MM.1S (cell line): ENCODE measurements around the gene PARP16.

Experiments used
- DNase-seq: peaks from one replicate; pipeline ENCODE4 v3.0.0-alpha.2; 2015
- H2AFZ ChIP-seq: fragments of 300-600 bp; sonication (generic); 2 replicates; pipeline ENCODE4 v1.6.0; 2016; ENCODE audit warnings: antibody characterized with exemption, low read length
- H3F3A ChIP-seq: fragments of 300-600 bp; sonication (generic); 2 replicates; pipeline ENCODE4 v1.6.1; 2016; ENCODE audit warnings: mild to moderate bottlenecking, antibody characterized with exemption, low read length, moderate library complexity, mixed read lengths; ENCODE audit not compliant: insufficient read depth
- H3K27ac ChIP-seq: fragments of 300-600 bp; sonication (generic); 2 replicates; pipeline ENCODE4 v1.5.1; 2016; ENCODE audit warnings: mild to moderate bottlenecking, low read length
- H3K27me3 ChIP-seq: fragments of 300-600 bp; sonication (generic); replicated peaks from 2 replicates; pipeline ENCODE4 v1.6.0; 2016; ENCODE audit warnings: low read length; ENCODE audit not compliant: insufficient read depth
- H3K36me3 ChIP-seq: fragments of 300-600 bp; sonication (generic); replicated peaks from 2 replicates; pipeline ENCODE4 v1.6.1; 2016; ENCODE audit warnings: mild to moderate bottlenecking, low read length, mixed read lengths; ENCODE audit not compliant: insufficient read depth
- H3K4me1 ChIP-seq: fragments of 300-600 bp; sonication (generic); 2 replicates; pipeline ENCODE4 v1.6.1; 2016; ENCODE audit warnings: low read length, mixed read lengths
- H3K4me2 ChIP-seq: fragments of 300-600 bp; sonication (generic); 2 replicates; pipeline ENCODE4 v1.6.0; 2016; ENCODE audit warnings: low read depth, low read length
- H3K4me3 ChIP-seq: fragments of 300-600 bp; sonication (generic); 2 replicates; pipeline ENCODE4 v1.5.1; 2016; ENCODE audit warnings: low read length, mixed read lengths
- H3K79me2 ChIP-seq: fragments of 300-600 bp; sonication (generic); 2 replicates; pipeline ENCODE4 v1.6.1; 2016; ENCODE audit warnings: mixed run types, low read length, mixed read lengths
- H3K9ac ChIP-seq: fragments of 300-600 bp; sonication (generic); 2 replicates; pipeline ENCODE4 v1.6.1; 2016; ENCODE audit warnings: low read length, mixed read lengths
- H3K9me2 ChIP-seq: fragments of 300-600 bp; sonication (generic); replicated peaks from 2 replicates; pipeline ENCODE4 v1.6.1; 2016; ENCODE audit warnings: mild to moderate bottlenecking, low read length, mixed read lengths; ENCODE audit not compliant: insufficient read depth
- H3K9me3 ChIP-seq: fragments of 300-600 bp; sonication (generic); replicated peaks from 2 replicates; pipeline ENCODE4 v1.6.1; 2016; ENCODE audit warnings: mild to moderate bottlenecking, low read length, mixed read lengths; ENCODE audit not compliant: insufficient read depth
- H4K20me1 ChIP-seq: fragments of 300-600 bp; sonication (generic); 2 replicates; pipeline ENCODE4 v1.6.1; 2016; ENCODE audit warnings: mild to moderate bottlenecking, low read length, moderate library complexity, mixed read lengths; ENCODE audit not compliant: insufficient read depth
- CTCF ChIP-seq: fragments of 300-600 bp; sonication (generic); IDR thresholded peaks from 2 replicates; pipeline ENCODE4 v1.5.1; 2016; ENCODE audit warnings: antibody characterized with exemption, low read length, mixed read lengths
- EZH2 ChIP-seq: fragments of 300-600 bp; sonication (generic); optimal IDR thresholded peaks from 2 replicates; pipeline ENCODE3; 2017; ENCODE audit warnings: low read depth, mild to moderate bottlenecking, antibody characterized with exemption, low read length, mixed read lengths
- EZH2phosphoT487 ChIP-seq: fragments of 300-600 bp; sonication (generic); IDR thresholded peaks from 2 replicates; pipeline ENCODE4 v1.6.1; 2018; ENCODE audit warnings: antibody characterized with exemption, low read length

Gene PARP16

GRCh38 chr15:65310431-65311137, 23.9 kb upstream of the PARP16 start:
- H3K4me1 ChIP-seq, result no peaks in the 10 kb centered on the region
- H3K9ac ChIP-seq, result no peak overlapping the region
- no peak overlapping the region for H2AFZ ChIP-seq
- peaks cover 7% of the 10 kb centered on the region for H3F3A ChIP-seq
- TF ChIP-seq CTCF, result no peak
- no peak for TF ChIP-seq EZH2phosphoT487
- TF ChIP-seq EZH2, result no peak
- H3K27ac ChIP-seq, result no peak overlapping the region
- no peaks in the 10 kb centered on the region for H3K79me2 ChIP-seq
- no peaks in the 10 kb centered on the region for H4K20me1 ChIP-seq
- no peak for DNase-seq
- peaks cover 10% of the 10 kb centered on the region; the same call in 1 of the 2 replicates for H3K27me3 ChIP-seq
- no peak overlapping the region for H3K4me2 ChIP-seq
- no peaks in the 10 kb centered on the region for H3K9me2 ChIP-seq
- no peaks in the 10 kb centered on the region for H3K9me3 ChIP-seq
- no peak overlapping the region for H3K4me3 ChIP-seq
- no peaks in the 10 kb centered on the region for H3K36me3 ChIP-seq

- Histone ChIP-seq H3K4me2 (no peak overlapping the region), H3K79me2 (no peaks in the 10 kb centered on the region), H3K4me1 (no peaks in the 10 kb centered on the region), H3K9me2 (no peaks in the 10 kb centered on the region), H2AFZ (no peak overlapping the region), H3K27ac (no peak overlapping the region), H3K9ac (no peak overlapping the region), H3K9me3 (no peaks in the 10 kb centered on the region), H3K27me3 (peaks cover 7% of the 10 kb centered on the region; the same call in 1 of the 2 replicates), H3F3A (peaks cover 13% of the 10 kb centered on the region), H4K20me1 (no peaks in the 10 kb centered on the region), H3K4me3 (no peak overlapping the region), H3K36me3 (no peaks in the 10 kb centered on the region)
- TF ChIP-seq EZH2 (no peak), EZH2phosphoT487 (no peak), CTCF (no peak)
- no peak for DNase-seq
These were observed 23.3 kb upstream of the PARP16 start for GRCh38 chr15:65309882-65310418.

DNA sequence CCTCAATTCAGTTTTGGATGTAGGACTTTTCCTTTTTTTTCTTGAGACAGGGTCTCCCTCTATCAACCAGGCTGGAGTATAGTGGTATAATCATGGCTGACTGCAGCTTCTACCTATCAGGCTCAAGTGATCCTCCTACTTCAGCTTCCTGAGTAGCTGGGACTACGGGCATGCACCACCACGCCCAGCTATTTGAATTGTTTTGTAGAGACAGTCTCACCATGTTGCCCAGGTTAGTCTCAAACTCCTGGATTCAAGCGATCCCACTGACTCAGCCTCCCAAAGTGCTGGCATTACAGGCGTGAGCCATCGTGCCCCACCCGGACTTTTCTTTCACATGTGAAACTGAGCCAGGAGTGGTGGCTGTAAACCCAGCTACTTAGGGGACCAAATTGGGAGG, 21.3 kb upstream of the PARP16 start:
- no peaks in the 10 kb centered on the region for H3K79me2 ChIP-seq
- 0 out of 2 replicates have a peak, but pooled peaks cover 7% of the 10 kb centered on the region for H3K27me3 ChIP-seq
- H2AFZ ChIP-seq, result no peak overlapping the region
- TF ChIP-seq EZH2phosphoT487 (no peak), EZH2 (no peak), CTCF (no peak)
- H3K4me3 ChIP-seq, result no peak overlapping the region
- no peak for DNase-seq
- H3K4me2 ChIP-seq, result no peak overlapping the region
- peaks cover 16% of the 10 kb centered on the region for H3F3A ChIP-seq
- H4K20me1 ChIP-seq, result no peaks in the 10 kb centered on the region
- no peaks in the 10 kb centered on the region for H3K36me3 ChIP-seq
- no peak overlapping the region for H3K9ac ChIP-seq
- no peaks in the 10 kb centered on the region for H3K9me3 ChIP-seq
- H3K4me1 ChIP-seq, result no peaks in the 10 kb centered on the region
- no peak overlapping the region for H3K27ac ChIP-seq
- H3K9me2 ChIP-seq, result no peaks in the 10 kb centered on the region
